ENCODE results near the gene CAPZA2. TPM values are rescaled to one million over a fixed set of nuclear protein-coding genes. Genes with fewer than 3 reads are reported as not detected.
"Not testable (repeated sequence)": the region's sequence is repeated elsewhere in the genome, so short reads cannot be mapped to it uniquely, and the experiment has no call there.

The CAPZA2 gene
- total RNA-seq, 1 experiment from 2014 or later, result 116 TPM

DNA sequence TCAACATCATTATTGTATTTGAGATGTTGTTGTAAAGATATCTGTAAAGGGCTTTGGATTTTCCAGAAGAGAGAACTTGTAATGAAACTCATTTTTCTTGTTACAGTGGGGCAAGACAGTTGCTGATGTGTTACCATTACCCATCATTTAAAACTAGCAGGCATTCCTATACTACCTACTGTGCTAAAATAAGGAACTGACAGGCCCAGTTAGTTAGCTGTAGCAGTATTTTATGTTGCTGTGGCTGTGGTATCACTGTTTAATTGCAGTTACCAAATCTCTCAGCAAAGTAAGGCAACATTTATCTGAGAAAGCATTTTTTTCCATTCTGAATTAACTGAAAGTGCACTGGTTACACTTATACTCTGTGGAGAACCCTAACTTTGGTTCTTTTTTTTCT lies 100.8 kb downstream of the CAPZA2 start:
- DNase-seq, result no peak
- Histone ChIP-seq H3K36me3 (replicated peaks; ENCODE audit: control insufficient read depth, insufficient read depth, low read length) (no peaks in the 10 kb centered on the region), H3K4me3 (ENCODE audit: insufficient read depth, low read depth, low read length) (no peak overlapping the region), H3K27me3 (ENCODE audit: control insufficient read depth, insufficient read depth, low read length) (no peaks in the 10 kb centered on the region)

DNA sequence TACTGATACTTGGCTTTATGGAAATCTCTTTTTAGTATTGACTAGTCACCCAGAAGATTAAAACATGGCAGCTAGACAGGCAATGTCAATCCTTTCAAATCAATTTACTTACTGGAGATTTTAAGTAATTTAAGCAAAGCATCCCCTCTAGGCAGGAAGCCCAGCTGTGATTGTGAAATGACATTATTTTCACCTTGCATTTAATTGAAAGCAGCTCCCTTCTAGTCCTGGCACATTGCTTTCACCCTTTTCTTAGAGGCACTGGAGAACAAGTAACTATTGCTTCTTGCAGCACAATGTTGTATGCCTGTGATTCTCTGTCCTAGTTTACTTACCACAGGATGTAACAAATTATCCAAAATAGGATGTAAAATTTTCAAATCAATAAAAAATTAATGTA lies 104.2 kb downstream of the CAPZA2 start:
- Histone ChIP-seq H3K36me3 (replicated peaks; ENCODE audit: control insufficient read depth, insufficient read depth, low read length) (no peaks in the 10 kb centered on the region), H3K4me3 (ENCODE audit: insufficient read depth, low read depth, low read length) (no peak overlapping the region), H3K27me3 (ENCODE audit: control insufficient read depth, insufficient read depth, low read length) (no peaks in the 10 kb centered on the region)
- DNase-seq, result no peak

DNA sequence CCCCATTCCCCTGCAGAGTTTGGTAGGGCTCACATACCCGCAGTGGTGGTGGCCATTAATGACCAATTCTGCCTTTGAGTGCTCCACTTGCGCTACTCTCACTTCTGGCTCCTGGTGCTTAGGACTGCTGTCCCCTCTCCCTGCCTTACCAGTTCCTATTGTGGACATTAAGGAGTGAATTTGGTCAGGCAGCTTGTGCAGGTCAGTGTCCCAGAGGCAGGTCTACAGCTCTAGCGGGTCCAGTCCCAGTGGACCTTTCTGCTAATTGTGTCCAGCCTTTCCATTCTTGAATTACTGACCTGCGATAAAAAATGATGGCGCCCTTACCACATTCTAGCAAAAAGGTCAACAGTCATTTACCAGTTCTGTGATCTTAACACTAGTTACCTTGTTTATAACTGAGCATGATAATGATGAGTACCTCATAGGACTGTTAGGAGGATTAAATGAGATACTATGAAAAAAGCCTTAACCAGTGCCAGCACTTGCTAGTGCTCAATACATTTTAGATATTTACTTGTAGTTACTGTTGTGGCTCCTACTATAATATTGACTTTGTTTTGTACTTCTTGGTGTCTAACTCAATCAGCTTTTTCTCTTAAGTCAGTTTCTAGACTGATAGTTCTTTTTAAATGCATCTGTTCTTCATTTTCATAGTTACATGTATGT lies 105.0 kb downstream of the CAPZA2 start:
- no peaks in the 10 kb centered on the region for H3K36me3 ChIP-seq (replicated peaks; ENCODE audit: control insufficient read depth, insufficient read depth, low read length)
- DNase-seq, result no peak
- no peak overlapping the region for H3K4me3 ChIP-seq (ENCODE audit: insufficient read depth, low read depth, low read length)

DNA sequence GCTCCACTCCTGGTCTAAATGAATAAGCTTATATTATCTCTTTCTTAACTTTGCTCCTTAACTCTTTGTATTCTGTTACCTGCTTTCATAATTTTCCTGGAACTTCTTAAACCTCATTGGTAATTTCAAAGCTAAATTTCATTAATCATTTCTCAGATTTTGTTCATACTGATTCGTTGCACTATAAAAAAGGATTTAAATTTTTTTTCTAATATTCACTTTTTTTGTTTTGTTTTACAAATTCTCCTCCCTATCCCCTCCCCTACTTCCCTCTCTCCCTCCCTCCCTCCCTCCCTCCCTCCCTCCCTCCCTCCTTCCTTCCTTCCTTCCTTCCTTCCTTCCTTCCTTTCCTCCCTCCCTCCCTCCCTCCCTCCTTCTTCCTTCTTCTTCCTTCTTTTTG lies 105.6 kb downstream of the CAPZA2 start:
- no peak overlapping the region for H3K4me3 ChIP-seq (ENCODE audit: insufficient read depth, low read depth, low read length)
- no peak for DNase-seq
- no peaks in the 10 kb centered on the region for H3K27me3 ChIP-seq (ENCODE audit: control insufficient read depth, insufficient read depth, low read length)
- H3K36me3 ChIP-seq (replicated peaks; ENCODE audit: control insufficient read depth, insufficient read depth, low read length), result no peaks in the 10 kb centered on the region

More for the DNA sequence above, 105.0 kb downstream of the CAPZA2 start:
- no peaks in the 10 kb centered on the region for H3K27me3 ChIP-seq (ENCODE audit: control insufficient read depth, insufficient read depth, low read length)

DNA sequence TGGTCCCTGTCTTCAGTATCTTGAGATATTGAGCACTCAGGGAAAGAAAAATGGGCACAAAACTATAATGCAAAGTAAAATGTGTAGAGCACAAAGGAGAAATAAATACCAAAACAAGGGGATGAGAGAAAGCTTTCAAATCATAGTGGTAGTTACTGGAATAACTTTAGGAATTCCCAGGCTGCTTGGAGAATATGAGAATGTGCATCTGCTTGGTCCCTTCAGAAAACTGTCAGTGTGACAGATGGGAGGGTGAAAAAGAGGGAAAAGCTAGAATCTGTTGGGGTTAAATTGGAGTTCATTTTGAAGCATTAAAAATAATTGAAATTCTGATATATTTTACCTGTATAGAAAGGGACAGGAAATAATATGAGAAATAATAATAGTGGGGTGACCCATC lies 106.2 kb downstream of the CAPZA2 start:
- Histone ChIP-seq H3K36me3 (replicated peaks; ENCODE audit: control insufficient read depth, insufficient read depth, low read length) (no peaks in the 10 kb centered on the region), H3K27me3 (ENCODE audit: control insufficient read depth, insufficient read depth, low read length) (no peaks in the 10 kb centered on the region), H3K4me3 (ENCODE audit: insufficient read depth, low read depth, low read length) (no peak overlapping the region)
- no peak for DNase-seq

DNA sequence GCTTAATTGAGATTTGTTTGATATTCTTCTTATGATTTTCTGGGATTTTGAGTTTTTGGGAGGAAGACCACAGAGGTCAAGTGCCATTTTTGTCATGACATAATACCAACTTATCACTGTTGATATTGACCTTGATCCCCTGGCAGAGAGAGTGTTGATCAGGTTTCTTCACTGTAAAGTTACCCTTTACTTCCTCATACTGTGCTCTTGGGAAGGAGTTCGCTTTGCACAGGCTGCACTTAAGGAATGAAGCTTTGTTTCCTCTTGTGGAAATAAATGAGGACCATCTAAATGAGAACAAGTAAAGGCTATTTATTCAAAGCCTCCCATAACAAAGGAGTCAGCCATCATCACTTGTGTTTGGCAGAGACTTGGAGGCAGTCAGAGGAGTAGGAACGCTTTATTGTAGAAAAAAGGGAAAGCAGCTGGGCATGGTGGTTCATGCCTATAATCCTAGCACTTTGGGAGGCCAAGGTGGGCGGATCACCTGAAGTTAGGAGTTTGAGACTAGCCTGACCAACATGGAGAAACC lies 107.0 kb downstream of the CAPZA2 start:
- DNase-seq, result no peak
- H3K36me3 ChIP-seq (replicated peaks; ENCODE audit: control insufficient read depth, insufficient read depth, low read length), result no peaks in the 10 kb centered on the region
- H3K4me3 ChIP-seq (ENCODE audit: insufficient read depth, low read depth, low read length), result no peak overlapping the region
- H3K27me3 ChIP-seq (ENCODE audit: control insufficient read depth, insufficient read depth, low read length), result no peaks in the 10 kb centered on the region

DNA sequence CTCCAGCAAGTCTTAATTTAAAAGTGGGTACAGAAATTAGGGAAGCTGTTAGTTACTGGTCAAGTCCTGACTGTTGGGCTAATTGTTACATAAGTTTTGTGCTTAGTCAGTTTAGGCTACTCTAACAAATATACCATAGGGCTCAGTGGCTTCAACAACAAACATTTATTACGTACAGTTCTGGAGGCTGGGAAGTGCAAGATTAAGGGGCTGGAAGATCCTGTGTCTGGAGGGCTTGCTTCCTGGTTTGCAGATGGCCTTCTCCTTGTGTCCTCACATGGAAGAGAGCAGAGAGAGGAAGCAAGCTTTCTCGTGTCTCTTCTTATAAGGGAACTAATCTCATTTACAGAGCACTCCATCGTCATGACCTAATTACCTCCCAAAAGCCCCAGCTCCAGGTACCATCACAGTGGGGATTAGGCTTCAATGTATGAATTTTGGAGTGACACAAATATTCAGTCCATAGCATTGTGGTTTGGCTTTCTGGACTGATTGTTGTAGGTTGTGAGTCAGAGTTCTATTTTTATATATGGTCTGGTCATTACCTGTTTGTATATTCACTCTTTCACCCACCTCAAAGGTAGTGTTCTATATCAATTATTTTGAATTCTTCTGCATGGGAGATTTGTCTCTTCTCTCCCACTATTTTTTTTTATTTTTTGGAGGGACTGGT lies 108.0 kb downstream of the CAPZA2 start:
- Histone ChIP-seq H3K4me3 (ENCODE audit: insufficient read depth, low read depth, low read length) (no peak overlapping the region), H3K27me3 (ENCODE audit: control insufficient read depth, insufficient read depth, low read length) (no peaks in the 10 kb centered on the region), H3K36me3 (replicated peaks; ENCODE audit: control insufficient read depth, insufficient read depth, low read length) (no peaks in the 10 kb centered on the region)
- DNase-seq, result no peak

DNA sequence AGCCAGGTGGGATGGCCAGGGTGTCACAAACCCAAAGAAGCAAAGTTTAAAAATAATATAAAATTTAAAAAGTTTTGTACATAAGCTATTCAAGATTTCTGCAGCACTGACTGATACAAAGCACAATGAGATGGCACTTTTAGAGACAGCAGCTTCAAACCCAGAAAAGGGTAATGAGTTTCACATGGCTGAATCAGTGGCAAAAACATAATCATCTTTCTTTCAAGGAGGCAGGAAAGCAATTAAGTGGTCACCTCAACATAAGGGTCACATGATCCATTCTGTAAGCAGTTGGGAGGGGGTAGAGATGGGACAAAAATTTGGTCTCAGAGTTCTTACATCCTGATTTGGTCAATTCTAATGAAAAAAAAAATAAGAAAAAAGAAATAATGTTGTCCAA lies 108.8 kb downstream of the CAPZA2 start:
- H3K36me3 ChIP-seq (replicated peaks; ENCODE audit: control insufficient read depth, insufficient read depth, low read length); H3K4me3 ChIP-seq (ENCODE audit: insufficient read depth, low read depth, low read length); H3K27me3 ChIP-seq (ENCODE audit: control insufficient read depth, insufficient read depth, low read length); DNase-seq: not testable (repeated sequence)

Other genes with a start within 250 kb of the CAPZA2 start
- gene MET, start 190.4 kb upstream of the CAPZA2 start, total RNA-seq (2014; rRNA removed; shearing (Covaris generic)), result 14.6 and 25.4 TPM in 2 replicates
- 9.7 and 13.4 TPM in 2 replicates for gene ST7, start 90.9 kb downstream of the CAPZA2 start, total RNA-seq (2014; rRNA removed; shearing (Covaris generic))